ENCODE data around the gene RBBP7. TPM values are rescaled to one million over a fixed set of nuclear protein-coding genes. Genes with fewer than 3 reads are reported as not detected.

The RBBP7 gene
- total and polyA plus RNA-seq, 2 donors (not counting 3 experiments of a cell fraction or from before 2014, with no cell fraction given), result 81.5 to 130 TPM

DNA sequence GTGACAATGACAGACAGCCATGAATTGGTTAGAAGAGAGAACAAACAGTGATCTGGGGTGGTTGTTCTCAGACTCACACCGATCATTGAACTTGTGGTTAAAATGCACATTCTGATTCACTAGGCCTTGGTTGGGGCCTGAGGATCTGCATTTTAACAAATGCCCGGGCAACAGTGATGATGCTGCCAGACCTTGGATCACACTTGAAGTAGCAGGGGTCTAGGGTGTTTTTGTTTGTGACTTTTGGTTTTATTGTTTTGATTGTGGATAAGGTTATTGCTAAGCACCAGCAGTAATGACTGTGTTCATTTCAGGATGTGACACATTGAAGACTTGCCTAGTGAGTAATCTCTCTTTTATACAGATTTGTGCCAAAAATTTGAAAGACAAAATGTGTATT lies 47.4 kb downstream of the RBBP7 start:
- POLR2A ChIA-PET, result no interaction called here
- intact Hi-C loops (cut with micrococcal nuclease), result loop anchor here (10.0 kb wide), 1 partner anchor 772 kb away; no protein-coding TSS in a partner anchor
- peak; percentile 65 for FAIRE-seq

More for the DNA sequence above, 47.4 kb downstream of the RBBP7 start:
- Histone ChIP-seq H3K27ac (ENCODE audit: insufficient read depth, low read depth, low read length) (peak overlapping the region; percentile 89), H3K9me1 (replicated peaks; ENCODE audit: control insufficient read depth, extremely low read depth, insufficient read depth, low read length) (no peaks in the 10 kb centered on the region), H3K36me3 (ENCODE audit: control insufficient read depth in 2 of 2, extremely low read depth in 1 of 2, insufficient read depth in 2 of 2, low read length in 2 of 2) (no peaks in the 10 kb centered on the region), H3K4me1 (ENCODE audit: control insufficient read depth, extremely low read depth, insufficient read depth, low read length) (peaks cover 28% of the 10 kb centered on the region), H3K27me3 (ENCODE audit: control insufficient read depth in 2 of 2, insufficient read depth in 2 of 2, low read length in 2 of 2) (no peaks in the 10 kb centered on the region), H3K4me3 (replicated peaks in 1 of 3; ENCODE audit: insufficient read depth in 1 of 3, low read depth in 1 of 3, low read length in 3 of 3) (no peak overlapping the region), H3K9me3 (replicated peaks; ENCODE audit: control insufficient read depth, insufficient read depth, low read length) (no peaks in the 10 kb centered on the region), H4K20me1 (replicated peaks; ENCODE audit: control insufficient read depth, extremely low read depth, insufficient read depth, low read length) (no peaks in the 10 kb centered on the region), H2AFZ (ENCODE audit: low read depth, low read length) (no peak overlapping the region), H3K4me2 (ENCODE audit: insufficient read depth, low read length) (peak overlapping the region; percentile 7), H3K79me2 (ENCODE audit: control insufficient read depth, insufficient read depth, low read length) (no peaks in the 10 kb centered on the region), H3K9ac (replicated peaks; ENCODE audit: extremely low read depth, insufficient read depth, low read length) (peak overlapping the region; percentile 54)
- CTCF ChIA-PET, result interaction anchor here (1.3 to 2.0 kb wide), 2 partner anchors 15 to 224 kb away, joined by 4 to 6 read pairs; no protein-coding TSS in a partner anchor
- no TSS peak for BruUV-seq (replicated peaks)
- DNase-seq (ENCODE audit: low read depth, low spot score), result peak; percentile 77
- TF ChIP-seq, protein P1, sequence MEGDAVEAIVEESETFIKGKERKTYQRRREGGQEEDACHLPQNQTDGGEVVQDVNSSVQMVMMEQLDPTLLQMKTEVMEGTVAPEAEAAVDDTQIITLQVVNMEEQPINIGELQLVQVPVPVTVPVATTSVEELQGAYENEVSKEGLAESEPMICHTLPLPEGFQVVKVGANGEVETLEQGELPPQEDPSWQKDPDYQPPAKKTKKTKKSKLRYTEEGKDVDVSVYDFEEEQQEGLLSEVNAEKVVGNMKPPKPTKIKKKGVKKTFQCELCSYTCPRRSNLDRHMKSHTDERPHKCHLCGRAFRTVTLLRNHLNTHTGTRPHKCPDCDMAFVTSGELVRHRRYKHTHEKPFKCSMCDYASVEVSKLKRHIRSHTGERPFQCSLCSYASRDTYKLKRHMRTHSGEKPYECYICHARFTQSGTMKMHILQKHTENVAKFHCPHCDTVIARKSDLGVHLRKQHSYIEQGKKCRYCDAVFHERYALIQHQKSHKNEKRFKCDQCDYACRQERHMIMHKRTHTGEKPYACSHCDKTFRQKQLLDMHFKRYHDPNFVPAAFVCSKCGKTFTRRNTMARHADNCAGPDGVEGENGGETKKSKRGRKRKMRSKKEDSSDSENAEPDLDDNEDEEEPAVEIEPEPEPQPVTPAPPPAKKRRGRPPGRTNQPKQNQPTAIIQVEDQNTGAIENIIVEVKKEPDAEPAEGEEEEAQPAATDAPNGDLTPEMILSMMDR (IDR thresholded peaks at IDR 0.05; ENCODE audit: extremely low read depth in 1 of 2, insufficient read depth in 1 of 2, low read depth in 1 of 2, low read length in 2 of 2), result no peak
- TF ChIP-seq POLR2AphosphoS5 (IDR thresholded peaks at IDR 0.05; ENCODE audit: insufficient read depth, low read depth, low read length) (peak; percentile 42), EZH2 (IDR thresholded peaks at IDR 0.05; ENCODE audit: borderline replicate concordance, low read depth, low read length, severe bottlenecking) (no peak), MYC (IDR thresholded peaks at IDR 0.05; ENCODE audit: low read depth, low read length) (no peak), GATA2 (IDR thresholded peaks at IDR 0.05; ENCODE audit: insufficient read depth, insufficient read length, low read depth, low read length) (peak; percentile 50), JUN (IDR thresholded peaks at IDR 0.05; ENCODE audit: borderline replicate concordance, insufficient read depth, insufficient read length, low read depth) (peak; percentile 92), FOS (IDR thresholded peaks at IDR 0.05; ENCODE audit: borderline replicate concordance, insufficient read depth, low read length) (peak; percentile 94), POLR2A (IDR thresholded peaks at IDR 0.05; ENCODE audit: low read depth, low read length) (no peak)
- TF ChIP-seq, protein P2, sequence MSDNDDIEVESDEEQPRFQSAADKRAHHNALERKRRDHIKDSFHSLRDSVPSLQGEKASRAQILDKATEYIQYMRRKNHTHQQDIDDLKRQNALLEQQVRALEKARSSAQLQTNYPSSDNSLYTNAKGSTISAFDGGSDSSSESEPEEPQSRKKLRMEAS (IDR thresholded peaks at IDR 0.05; ENCODE audit: insufficient read depth, insufficient read length), result no peak
- dilution Hi-C loops (cut with MboI; ENCODE audit: extremely low pct_ligation_motif_present, low sequenced_read_pairs), result no loop called here

Data from endothelial cell of umbilical vein (primary cell).